AG20443 (cell line): Measurements from ENCODE around the gene FANCI.
"Not testable (repeated sequence)": the region's sequence is repeated elsewhere in the genome, so short reads cannot be mapped to it uniquely, and the experiment has no call there.

Experiments
- DNase-seq: peaks from one replicate; pipeline ENCODE4 v3.0.0; 2012; ENCODE audit warnings: low spot score, mixed read lengths

FANCI gene

GRCh38 chr15:89225588-89225987 lies 18.2 kb upstream of the FANCI start:
- DNase-seq = no peak

- DNase-seq = no peak
Measured at GRCh38 chr15:89226359-89227221, 17.2 kb upstream of the FANCI start.

GRCh38 chr15:89227425-89227824 lies 16.4 kb upstream of the FANCI start:
- no peak for DNase-seq

- peak; percentile 43 for DNase-seq
Measured at GRCh38 chr15:89230277-89230676, 13.5 kb upstream of the FANCI start.

GRCh38 chr15:89231832-89232231 lies 11.9 kb upstream of the FANCI start:
- no peak for DNase-seq

GRCh38 chr15:89239883-89240810 lies 3.6 kb upstream of the FANCI start:
- not testable (repeated sequence) for DNase-seq

- peak; percentile 71 for DNase-seq
Measured at GRCh38 chr15:89243046-89243690, 611 bp upstream of the FANCI start.

GRCh38 chr15:89244574-89244903 lies 760 bp downstream of the FANCI start:
- no peak for DNase-seq

GRCh38 chr15:89247446-89247845 lies 3.7 kb downstream of the FANCI start:
- DNase-seq = no peak

- no peak for DNase-seq
Measured at GRCh38 chr15:89248584-89248983, 4.8 kb downstream of the FANCI start.

GRCh38 chr15:89250142-89250541 lies 6.4 kb downstream of the FANCI start:
- not testable (repeated sequence) for DNase-seq

- DNase-seq = not testable (repeated sequence)
Measured at GRCh38 chr15:89277281-89277680, 33.5 kb downstream of the FANCI start.

GRCh38 chr15:89278307-89278706 lies 34.5 kb downstream of the FANCI start:
- no peak for DNase-seq

- no peak for DNase-seq
Measured at GRCh38 chr15:89282631-89283030, 38.9 kb downstream of the FANCI start.

- DNase-seq = no peak
Measured at GRCh38 chr15:89283201-89283600, 39.4 kb downstream of the FANCI start.

GRCh38 chr15:89291934-89292438 lies 48.2 kb downstream of the FANCI start:
- DNase-seq = no peak

GRCh38 chr15:89293012-89293411 lies 49.2 kb downstream of the FANCI start:
- DNase-seq = no peak

GRCh38 chr15:89299896-89300295 lies 56.1 kb downstream of the FANCI start:
- DNase-seq = peak; percentile 32

- no peak for DNase-seq
Measured at GRCh38 chr15:89301304-89302089, 57.7 kb downstream of the FANCI start.

GRCh38 chr15:89303986-89304385 lies 60.2 kb downstream of the FANCI start:
- no peak for DNase-seq

- no peak for DNase-seq
Measured at GRCh38 chr15:89305395-89305794, 61.6 kb downstream of the FANCI start.
